GM21390 (cell line): Measurements from ENCODE around the gene SULT1E1.

ENCODE experiments used
- ATAC-seq: cut with Tn5 transposase; IDR thresholded peaks from one replicate; pipeline ENCODE4 v1.9.1; 2021; ENCODE audit not compliant: unreplicated experiment

SULT1E1 gene

DNA sequence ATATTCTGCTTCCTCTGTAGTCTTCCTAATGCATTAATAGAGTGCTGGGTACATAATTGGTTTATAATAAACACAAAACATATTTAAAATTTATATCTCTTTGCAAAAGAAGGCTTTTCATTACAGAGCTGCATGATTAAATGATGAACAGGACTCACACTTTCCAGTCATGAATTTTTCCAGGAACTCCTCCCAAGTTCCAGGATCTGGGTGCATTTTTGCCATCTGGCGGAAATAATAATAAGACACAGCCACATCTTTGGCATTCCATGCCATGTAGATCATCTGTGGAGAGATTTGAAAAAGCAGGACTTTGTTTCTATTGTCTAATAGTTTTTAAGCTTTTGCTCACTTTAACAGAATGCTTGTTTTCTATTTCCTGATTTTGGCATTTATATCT lies 59.3 kb downstream of the SULT1E1 start:
- no peak for ATAC-seq

- no peak for ATAC-seq
Observed at GRCh38 chr4:69799337-69799736, 60.6 kb downstream of the SULT1E1 start.

DNA sequence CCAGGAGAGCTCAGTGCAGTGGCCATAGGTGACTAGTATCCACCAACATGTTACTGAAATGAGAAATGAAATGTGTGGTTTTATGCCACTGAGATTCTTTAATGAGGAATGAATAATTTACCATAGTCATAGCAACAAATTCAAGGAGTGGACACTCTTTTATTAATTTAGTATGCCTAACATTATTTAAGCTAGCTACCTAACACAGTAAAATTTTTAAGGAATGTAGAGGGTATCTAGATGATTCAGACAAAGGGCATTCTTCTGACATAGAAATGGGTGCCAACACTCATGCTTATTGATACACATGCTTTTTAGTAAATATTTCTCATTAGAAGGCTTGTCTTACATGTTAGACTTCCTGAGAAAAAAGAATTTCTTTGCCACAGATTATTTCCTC lies 66.2 kb downstream of the SULT1E1 start:
- ATAC-seq, result no peak
